PC-9 (cell line): Measurements from ENCODE around the gene MBP. TPM values are rescaled to one million over a fixed set of nuclear protein-coding genes. Genes with fewer than 3 reads are reported as not detected.

Experiments used
- BruUV-seq: library from RNA; stranded (reverse); fragments of 400-500 nt; replicated peaks from 2 replicates; lab custom pipeline; 2021; lab: Mats Ljungman, UMichigan
- CTCF ChIA-PET: fragments of 300-600 bp; sonication (Branson Sonifier 250); formaldehyde crosslinking; loops from one replicate; lab custom pipeline; 2022; ENCODE audit warnings: antibody characterized with exemption; lab: Charles Lee
- POLR2A ChIA-PET: fragments of 300-600 bp; sonication (Branson Sonifier 250); formaldehyde crosslinking; loops from one replicate; lab custom pipeline; 2022; ENCODE audit warnings: antibody characterized with exemption; ENCODE audit not compliant: unreplicated experiment; lab: Charles Lee
- DNase-seq, 2 experiments: peaks; one replicate each; pipeline versions ENCODE4 v3.0.0 to v3.0.0-alpha.2; 2015 to 2022; ENCODE audit warnings: mixed read lengths in 1 of 2
- H2AFZ ChIP-seq: fragments of 200-600 bp; sonication (generic); 2 replicates; pipeline ENCODE4 v1.8.1; 2017; ENCODE audit warnings: antibody characterized with exemption
- H3F3A ChIP-seq: fragments of 200-600 bp; sonication (generic); 2 replicates; pipeline ENCODE4 v1.8.1; 2017; ENCODE audit warnings: antibody characterized with exemption, mild to moderate bottlenecking, low read depth; ENCODE audit not compliant: insufficient read depth
- H3K27ac ChIP-seq: fragments of 200-600 bp; sonication (generic); 2 replicates; pipeline ENCODE4 v1.6.1; 2016; ENCODE audit warnings: mixed run types
- H3K27me3 ChIP-seq: fragments of 200-600 bp; sonication (generic); 2 replicates; pipeline ENCODE4 v1.6.1; 2016; ENCODE audit warnings: low read depth, mixed run types; ENCODE audit not compliant: insufficient read depth
- H3K36me3 ChIP-seq: fragments of 200-600 bp; sonication (generic); 2 replicates; pipeline ENCODE4 v1.6.1; 2016; ENCODE audit warnings: low read depth, mixed run types
- H3K4me1 ChIP-seq: fragments of 200-600 bp; sonication (generic); replicated peaks from 2 replicates; pipeline ENCODE4 v1.6.1; 2016; ENCODE audit warnings: mixed run types; ENCODE audit not compliant: insufficient read depth
- H3K4me2 ChIP-seq: fragments of 200-600 bp; sonication (generic); 2 replicates; pipeline ENCODE4 v1.6.1; 2017; ENCODE audit warnings: mixed run types
- H3K4me3 ChIP-seq: fragments of 200-600 bp; sonication (generic); 2 replicates; pipeline ENCODE4 v1.6.1; 2016; ENCODE audit warnings: mixed run types
- H3K79me2 ChIP-seq: fragments of 200-600 bp; sonication (generic); 2 replicates; pipeline ENCODE4 v1.6.1; 2017; ENCODE audit warnings: low read depth, mixed run types
- H3K9me2 ChIP-seq: fragments of 200-600 bp; sonication (generic); 2 replicates; pipeline ENCODE4 v1.8.1; 2017; ENCODE audit warnings: mild to moderate bottlenecking; ENCODE audit not compliant: insufficient read depth
- H3K9me3 ChIP-seq: fragments of 200-600 bp; sonication (generic); 2 replicates; pipeline ENCODE4 v1.8.1; 2016; ENCODE audit warnings: low read depth; ENCODE audit not compliant: insufficient read depth
- H4K20me1 ChIP-seq: fragments of 200-600 bp; sonication (generic); 2 replicates; pipeline ENCODE4 v1.8.1; 2017; ENCODE audit not compliant: insufficient read depth
- EZH2 ChIP-seq: fragments of 200-600 bp; sonication (generic); IDR thresholded peaks from 2 replicates; pipeline ENCODE4 v1.8.0; 2017; ENCODE audit warnings: antibody characterized with exemption, low read depth
- intact Hi-C: fragments of 100-400 bp; cut with micrococcal nuclease; formaldehyde crosslinking; loops from one replicate; pipeline ENCODE4 v1.10.0; 2022; ENCODE audit not compliant: unreplicated experiment
- total RNA-seq: library from RNA; stranded (reverse); gene quantifications from 2 replicates; pipeline ENCODE4 v1.2.3, GENCODE V29; 2021
- TF ChIP-seq, protein P1 (sequence below): fragments of 200-600 bp; sonication (generic); conservative IDR thresholded peaks from 2 replicates; pipeline ENCODE4 v1.6.1; 2017; ENCODE audit warnings: mixed run types, antibody characterized with exemption, mild to moderate bottlenecking, moderate library complexity

The MBP gene
- total RNA-seq, 1 experiment from 2014 or later, result 37.9 TPM

DNA sequence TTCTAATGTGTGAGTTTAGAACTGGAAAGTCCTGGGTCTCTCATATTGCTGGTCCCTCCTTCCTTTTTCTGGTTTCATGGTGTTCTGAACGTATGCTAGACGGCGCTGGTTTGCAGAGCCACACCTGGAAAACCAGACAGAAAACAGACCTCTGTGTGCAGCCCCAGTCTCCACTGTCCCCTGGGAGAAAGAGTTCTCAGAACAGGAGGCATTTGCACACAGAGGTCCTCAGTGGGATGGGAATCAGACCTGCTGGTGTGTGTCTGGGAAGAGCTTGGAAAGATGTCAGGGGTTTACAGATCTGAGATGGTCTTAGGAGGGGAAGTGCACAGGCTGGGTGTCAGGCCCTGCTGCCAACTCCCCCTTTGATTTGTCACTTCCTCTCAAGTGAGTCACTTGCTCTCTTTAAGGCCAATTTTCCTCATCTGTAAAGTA lies 14.9 kb upstream of the MBP start:
- Histone ChIP-seq H3K9me3 (0 out of 2 replicates have a peak, but pooled peaks cover 8% of the 10 kb centered on the region), H3K36me3 (no peaks in the 10 kb centered on the region), H2AFZ (no peak overlapping the region), H3K9me2 (no peaks in the 10 kb centered on the region), H3F3A (no peaks in the 10 kb centered on the region), H3K4me2 (no peak overlapping the region), H3K4me3 (no peak overlapping the region), H3K79me2 (no peaks in the 10 kb centered on the region), H3K27ac (no peak overlapping the region), H3K27me3 (peaks cover 8% of the 10 kb centered on the region; the same call in 1 of the 2 replicates), H3K4me1 (no peaks in the 10 kb centered on the region), H4K20me1 (no peaks in the 10 kb centered on the region)
- intact Hi-C loops, result no loop called here
- DNase-seq, result no peak
- ChIA-PET CTCF (no interaction called here), POLR2A (no interaction called here)
- TF ChIP-seq, protein P1, sequence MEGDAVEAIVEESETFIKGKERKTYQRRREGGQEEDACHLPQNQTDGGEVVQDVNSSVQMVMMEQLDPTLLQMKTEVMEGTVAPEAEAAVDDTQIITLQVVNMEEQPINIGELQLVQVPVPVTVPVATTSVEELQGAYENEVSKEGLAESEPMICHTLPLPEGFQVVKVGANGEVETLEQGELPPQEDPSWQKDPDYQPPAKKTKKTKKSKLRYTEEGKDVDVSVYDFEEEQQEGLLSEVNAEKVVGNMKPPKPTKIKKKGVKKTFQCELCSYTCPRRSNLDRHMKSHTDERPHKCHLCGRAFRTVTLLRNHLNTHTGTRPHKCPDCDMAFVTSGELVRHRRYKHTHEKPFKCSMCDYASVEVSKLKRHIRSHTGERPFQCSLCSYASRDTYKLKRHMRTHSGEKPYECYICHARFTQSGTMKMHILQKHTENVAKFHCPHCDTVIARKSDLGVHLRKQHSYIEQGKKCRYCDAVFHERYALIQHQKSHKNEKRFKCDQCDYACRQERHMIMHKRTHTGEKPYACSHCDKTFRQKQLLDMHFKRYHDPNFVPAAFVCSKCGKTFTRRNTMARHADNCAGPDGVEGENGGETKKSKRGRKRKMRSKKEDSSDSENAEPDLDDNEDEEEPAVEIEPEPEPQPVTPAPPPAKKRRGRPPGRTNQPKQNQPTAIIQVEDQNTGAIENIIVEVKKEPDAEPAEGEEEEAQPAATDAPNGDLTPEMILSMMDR, result no peak
- TF ChIP-seq EZH2, result no peak
- BruUV-seq, result no TSS peak

DNA sequence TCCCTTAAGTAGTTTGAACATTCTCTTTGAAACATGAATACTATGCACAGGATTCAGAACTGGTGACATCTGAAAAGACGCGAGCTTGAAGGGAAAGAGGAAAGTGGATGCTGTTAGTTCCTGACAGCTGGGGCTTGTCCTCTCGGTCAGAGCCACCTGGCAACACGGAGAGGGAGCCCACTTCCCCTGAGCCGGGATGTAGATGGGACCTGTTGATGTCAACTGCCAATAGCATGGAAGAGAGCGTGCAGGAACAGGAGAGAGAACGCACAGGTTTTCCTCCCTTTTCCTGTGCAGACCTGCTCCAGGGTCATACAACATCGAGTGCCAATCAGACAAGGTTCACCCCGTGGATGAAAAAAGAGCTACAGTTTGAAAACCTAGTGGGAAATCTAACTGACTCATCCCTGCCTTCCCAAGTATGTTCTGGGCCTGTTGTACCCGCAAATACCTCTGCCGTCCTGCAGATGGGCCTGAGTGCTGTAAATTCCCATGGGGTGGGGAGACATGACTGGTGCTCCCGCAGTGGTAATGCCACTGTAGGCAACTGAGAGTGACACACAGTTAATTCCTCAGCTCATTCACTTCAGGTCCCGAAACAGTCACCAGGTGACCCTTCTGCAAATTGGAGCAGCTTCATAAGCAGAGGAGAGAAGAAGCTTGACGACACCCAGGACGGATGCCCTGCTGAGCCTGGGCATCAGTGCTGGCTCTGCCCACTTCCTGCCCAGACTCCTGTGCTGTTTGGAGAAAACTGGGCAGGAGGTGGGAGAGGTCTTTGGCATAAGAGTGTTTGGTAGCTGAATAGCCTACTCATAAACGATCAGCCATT lies 13.9 kb upstream of the MBP start:
- Histone ChIP-seq H3K27ac (no peak overlapping the region), H3K36me3 (no peaks in the 10 kb centered on the region)
- CTCF ChIA-PET, result no interaction called here

DNA sequence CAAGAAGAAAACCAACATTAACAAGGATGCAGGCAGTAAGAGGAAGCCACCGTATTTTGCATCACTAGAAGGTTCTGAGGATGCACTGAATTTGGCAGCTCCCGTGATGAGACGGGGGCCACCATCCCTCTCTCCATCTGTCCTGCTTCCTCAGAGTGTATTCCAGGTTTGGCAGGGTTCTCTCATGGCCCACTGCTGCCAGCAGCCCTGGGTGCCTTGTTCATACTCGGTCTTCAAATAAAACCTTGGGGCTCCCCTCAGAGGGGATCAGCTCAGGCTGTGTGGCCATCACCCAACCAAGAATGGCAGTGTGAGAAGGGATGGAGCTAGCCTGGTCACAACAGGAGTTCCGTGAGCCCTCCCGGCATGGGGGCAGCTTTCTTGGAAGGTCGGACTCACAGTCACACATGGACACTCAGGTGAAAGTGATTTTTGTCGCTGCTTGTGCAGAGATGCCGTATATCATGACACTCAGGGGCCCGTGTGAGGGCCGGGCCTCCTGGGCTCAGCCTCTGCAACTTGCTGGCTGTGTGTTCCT lies 12.8 kb upstream of the MBP start:
- CTCF ChIA-PET, result no interaction called here
- no peak for DNase-seq
- H3K79me2 ChIP-seq, result no peaks in the 10 kb centered on the region
- H3K4me3 ChIP-seq, result no peak overlapping the region
- H3K36me3 ChIP-seq, result no peaks in the 10 kb centered on the region
- H3K4me2 ChIP-seq, result no peak overlapping the region
- TF ChIP-seq, protein P1, result no peak
- TF ChIP-seq EZH2, result no peak
- peaks cover 8% of the 10 kb centered on the region; the same call in 1 of the 2 replicates for H3K27me3 ChIP-seq
- H3K4me1 ChIP-seq, result no peaks in the 10 kb centered on the region
- 0 out of 2 replicates have a peak, but pooled peaks cover 12% of the 10 kb centered on the region for H3K9me3 ChIP-seq
- no TSS peak for BruUV-seq
- no peak overlapping the region for H3K27ac ChIP-seq
- no peak overlapping the region for H2AFZ ChIP-seq
- no peaks in the 10 kb centered on the region for H4K20me1 ChIP-seq
- POLR2A ChIA-PET, result no interaction called here
- intact Hi-C loops, result no loop called here
- H3K9me2 ChIP-seq, result no peaks in the 10 kb centered on the region
- H3F3A ChIP-seq, result no peaks in the 10 kb centered on the region

More for the DNA sequence above, 13.9 kb upstream of the MBP start:
- no peak overlapping the region for H3K4me2 ChIP-seq
- no peaks in the 10 kb centered on the region for H3K4me1 ChIP-seq
- no TSS peak for BruUV-seq
- H3K4me3 ChIP-seq, result no peak overlapping the region
- H3K9me3 ChIP-seq, result 0 out of 2 replicates have a peak, but pooled peaks cover 12% of the 10 kb centered on the region
- H4K20me1 ChIP-seq, result no peaks in the 10 kb centered on the region
- no peaks in the 10 kb centered on the region for H3F3A ChIP-seq
- DNase-seq, result no peak
- TF ChIP-seq, protein P1, result no peak
- TF ChIP-seq EZH2, result no peak
- intact Hi-C loops, result no loop called here
- H2AFZ ChIP-seq, result no peak overlapping the region
- H3K79me2 ChIP-seq, result no peaks in the 10 kb centered on the region
- POLR2A ChIA-PET, result no interaction called here
- H3K9me2 ChIP-seq, result no peaks in the 10 kb centered on the region
- peaks cover 8% of the 10 kb centered on the region; the same call in 1 of the 2 replicates for H3K27me3 ChIP-seq
